GM18951 (cell line): Measurements from ENCODE around the gene IRF2BPL.

Experiments
- POLR2A ChIP-seq: IDR thresholded peaks from 4 replicates; pipeline ENCODE4 v1.6.1; 2011; ENCODE audit warnings: mild to moderate bottlenecking; ENCODE audit not compliant: insufficient read length, insufficient read depth; ENCODE audit errors: extremely low read depth
- in situ Hi-C: fragments of 300-500 bp; cut with MboI; formaldehyde crosslinking; loops from one replicate; pipeline ENCODE4 v1.12.0; 2022; ENCODE audit warnings: low sequenced_read_pairs, mixed read lengths, inconsistent platforms; ENCODE audit not compliant: unreplicated experiment

IRF2BPL gene

DNA sequence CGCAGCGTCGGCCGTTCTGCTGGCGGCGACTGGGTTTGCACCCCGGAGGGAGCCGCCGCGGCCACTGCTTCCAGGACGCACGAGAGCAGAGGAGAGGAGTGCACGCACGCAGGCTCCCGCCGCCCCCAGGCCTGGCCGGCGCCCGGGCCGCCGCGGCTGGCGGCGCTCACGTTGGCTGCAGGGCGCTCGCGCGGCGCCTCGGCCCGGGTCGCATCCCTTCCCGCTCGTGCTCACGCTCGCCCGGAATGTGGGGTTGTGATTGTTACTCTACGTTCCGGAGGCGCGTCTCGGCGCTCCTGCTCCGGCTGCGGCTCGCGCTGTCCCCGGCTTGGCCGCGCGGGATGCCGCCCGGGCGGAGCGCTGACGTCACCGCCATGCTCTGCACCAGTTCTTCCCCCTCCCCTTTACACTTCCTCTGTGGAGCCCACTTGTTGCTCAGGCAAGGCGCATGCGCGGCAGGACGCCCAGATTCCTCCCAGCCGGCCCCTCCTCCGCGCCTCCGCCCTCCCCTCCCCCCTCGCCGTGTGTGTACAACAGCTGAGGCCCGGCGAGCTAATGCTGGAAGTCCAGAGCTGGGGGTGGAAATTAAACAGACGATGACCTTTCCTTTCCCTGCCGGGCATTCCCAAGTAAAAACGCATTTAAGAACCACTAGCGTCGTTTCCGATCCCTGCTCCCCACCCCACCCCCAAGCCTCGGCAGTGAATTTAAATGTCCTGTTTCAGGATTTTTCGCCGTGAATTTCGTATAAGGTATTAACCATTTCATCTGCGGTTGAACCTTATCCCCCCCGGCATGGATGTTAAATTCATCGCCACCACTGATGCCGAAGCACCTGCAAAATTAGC is at the start of gene IRF2BPL:
IRF2BPL (minus strand) TSS at position 325 of the 848 bp plus-strand sequence. CDS start 916 bp downstream, outside the sequence.
- in situ Hi-C loops, result no loop called here
- peak; percentile 97 for TF ChIP-seq POLR2A

DNA sequence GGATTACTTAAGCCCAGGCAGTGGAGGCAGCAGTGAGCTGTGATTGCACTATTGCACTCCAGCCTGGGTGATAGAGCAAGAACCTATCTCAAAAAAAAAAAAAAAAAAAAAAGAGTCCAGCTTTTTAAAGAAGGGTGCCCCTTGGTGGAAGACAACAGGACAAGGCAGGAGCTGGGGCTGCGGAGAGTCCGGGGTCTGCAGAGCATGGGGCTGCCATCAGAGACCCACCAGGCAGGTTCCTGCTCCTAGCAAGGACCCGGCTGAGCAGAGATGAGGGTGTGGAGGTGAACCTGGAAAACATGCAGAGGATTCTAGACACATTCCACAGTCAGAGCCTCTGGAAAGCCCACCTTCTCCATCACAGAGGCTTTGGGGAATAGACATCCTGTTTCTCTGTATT is 48.5 kb upstream of the IRF2BPL start:
- TF ChIP-seq POLR2A, result no peak
- in situ Hi-C loops, result no loop called here

DNA sequence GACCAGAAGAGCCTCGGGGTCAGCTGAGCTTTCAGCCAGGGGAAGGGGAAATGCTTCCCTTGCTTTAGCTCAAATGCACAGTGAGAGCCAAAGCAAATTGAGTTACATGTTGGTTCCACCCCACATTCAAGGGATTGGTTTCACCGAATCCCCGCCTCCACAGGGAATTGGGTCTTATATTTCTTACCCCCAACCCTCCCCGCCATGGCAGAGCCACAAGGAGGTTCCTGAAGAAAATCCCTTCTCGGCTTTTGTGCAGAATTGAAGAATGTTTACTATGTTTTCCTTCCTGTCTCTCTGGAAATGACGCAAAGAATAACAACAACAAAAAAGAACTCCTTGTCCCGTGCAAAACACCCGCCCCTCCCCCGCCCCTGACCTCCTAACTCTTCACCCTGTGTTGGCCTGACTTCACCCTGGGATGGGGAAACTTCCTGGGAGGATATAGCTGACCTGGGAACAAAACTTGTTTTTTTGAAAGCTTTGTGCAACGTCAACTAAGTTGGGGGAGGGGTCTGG is 47.7 kb upstream of the IRF2BPL start:
- in situ Hi-C loops, result no loop called here

DNA sequence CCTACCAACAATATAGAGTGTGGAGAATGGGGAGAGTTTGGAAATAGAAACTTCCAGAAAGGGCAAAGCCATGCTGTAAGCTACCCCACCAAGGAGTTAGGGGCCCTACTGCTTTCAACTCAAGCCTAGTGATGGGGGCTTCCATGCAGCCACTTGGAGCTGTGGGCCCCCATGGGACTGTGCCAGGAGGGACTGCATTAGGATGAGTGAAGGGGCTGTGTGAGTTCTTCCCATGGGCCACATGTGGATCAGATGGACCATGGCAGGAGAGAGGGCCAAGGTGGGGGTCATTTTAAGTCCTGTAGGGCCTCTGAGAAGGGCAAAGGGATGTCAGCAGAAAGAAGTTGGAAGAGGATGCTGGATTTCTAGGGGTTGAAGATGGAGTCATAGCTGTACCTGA is 46.5 kb upstream of the IRF2BPL start:
- TF ChIP-seq POLR2A, result no peak
- in situ Hi-C loops, result loop anchor here (5.0 to 25.0 kb wide), 2 partner anchors 208 to 363 kb away; no protein-coding TSS in a partner anchor

More for the DNA sequence above, 47.7 kb upstream of the IRF2BPL start:
- TF ChIP-seq POLR2A, result no peak

DNA sequence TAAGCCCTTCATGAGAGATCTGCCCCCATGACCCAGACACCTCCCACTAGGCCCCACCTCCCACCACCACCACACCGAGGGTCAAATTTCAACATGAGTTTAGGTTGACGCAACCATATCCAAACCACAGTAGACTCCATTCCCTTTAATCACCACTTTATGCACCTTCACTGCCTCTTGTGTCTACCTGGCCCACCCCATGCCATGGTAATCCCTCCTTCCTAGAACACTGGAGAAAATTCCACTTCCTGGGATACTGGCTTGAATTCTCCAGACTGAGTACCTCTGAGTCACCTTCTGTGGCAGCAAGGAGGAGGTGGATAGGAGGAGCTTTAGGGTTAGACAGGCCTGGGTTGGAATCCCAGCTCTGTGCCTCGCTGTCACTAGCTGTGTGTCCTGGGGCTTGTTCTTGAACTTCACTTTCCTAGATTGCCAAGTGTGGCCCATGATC is 43.5 kb upstream of the IRF2BPL start:
- in situ Hi-C loops, result loop anchor here (5.0 to 25.0 kb wide), 2 partner anchors 205 to 360 kb away; no protein-coding TSS in a partner anchor
- TF ChIP-seq POLR2A, result no peak

DNA sequence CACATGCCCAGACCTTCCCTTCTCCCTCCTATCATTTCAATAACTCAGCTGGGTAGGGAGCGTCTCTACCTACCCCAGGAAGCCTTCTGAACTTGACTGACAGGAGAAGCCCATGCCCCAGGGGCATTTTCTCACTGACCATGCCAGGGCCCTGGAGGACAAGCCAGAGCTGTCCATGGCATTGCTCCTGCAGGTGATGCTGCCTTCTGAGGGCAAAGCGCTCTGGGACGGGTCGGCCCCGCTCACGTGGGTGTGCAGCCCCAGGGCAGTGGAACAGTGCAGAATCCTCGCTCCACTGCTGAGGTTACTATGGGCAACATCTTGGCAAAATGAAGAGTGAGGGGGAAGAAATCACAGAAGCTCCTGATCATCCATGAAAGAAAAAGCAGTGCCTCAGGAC is 41.0 kb upstream of the IRF2BPL start:
- TF ChIP-seq POLR2A, result no peak
- in situ Hi-C loops, result loop anchor here (25.0 kb wide), 1 partner anchor 357 kb away; no protein-coding TSS in a partner anchor

DNA sequence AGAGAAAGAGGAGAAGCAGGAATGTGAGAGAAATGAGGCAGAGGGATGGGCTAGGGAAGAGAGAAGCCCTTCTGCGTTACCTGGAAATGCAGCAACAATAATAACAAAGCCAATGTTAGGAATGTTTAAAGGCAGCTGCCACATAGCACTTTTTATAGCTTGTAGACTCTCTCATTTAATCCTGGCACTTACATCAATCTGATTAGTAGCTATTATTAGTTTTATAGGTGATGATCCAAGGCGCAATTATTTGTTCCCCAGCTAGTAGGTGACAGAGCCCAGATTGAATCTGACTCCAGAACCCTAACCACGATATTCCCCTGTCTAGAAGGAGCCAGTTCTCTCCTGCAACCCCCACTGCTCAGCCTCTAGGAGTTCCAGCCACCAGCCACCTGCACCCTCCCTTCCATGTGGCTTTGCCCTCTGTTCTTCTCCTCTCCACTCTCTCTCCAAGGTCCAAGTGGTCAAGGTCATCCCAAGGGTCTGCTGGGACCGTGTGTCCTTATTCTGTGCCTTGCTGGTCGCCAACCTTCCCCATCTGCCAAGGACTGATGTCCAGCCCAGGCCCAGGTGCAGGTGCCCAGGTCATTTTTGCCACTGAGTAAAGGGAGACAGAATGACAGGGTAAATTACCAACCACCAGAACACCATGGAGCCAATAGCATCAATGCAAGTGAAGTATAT is 40.2 kb upstream of the IRF2BPL start:
- in situ Hi-C loops, result loop anchor here (25.0 kb wide), 1 partner anchor 356 kb away; no protein-coding TSS in a partner anchor
- TF ChIP-seq POLR2A, result no peak

DNA sequence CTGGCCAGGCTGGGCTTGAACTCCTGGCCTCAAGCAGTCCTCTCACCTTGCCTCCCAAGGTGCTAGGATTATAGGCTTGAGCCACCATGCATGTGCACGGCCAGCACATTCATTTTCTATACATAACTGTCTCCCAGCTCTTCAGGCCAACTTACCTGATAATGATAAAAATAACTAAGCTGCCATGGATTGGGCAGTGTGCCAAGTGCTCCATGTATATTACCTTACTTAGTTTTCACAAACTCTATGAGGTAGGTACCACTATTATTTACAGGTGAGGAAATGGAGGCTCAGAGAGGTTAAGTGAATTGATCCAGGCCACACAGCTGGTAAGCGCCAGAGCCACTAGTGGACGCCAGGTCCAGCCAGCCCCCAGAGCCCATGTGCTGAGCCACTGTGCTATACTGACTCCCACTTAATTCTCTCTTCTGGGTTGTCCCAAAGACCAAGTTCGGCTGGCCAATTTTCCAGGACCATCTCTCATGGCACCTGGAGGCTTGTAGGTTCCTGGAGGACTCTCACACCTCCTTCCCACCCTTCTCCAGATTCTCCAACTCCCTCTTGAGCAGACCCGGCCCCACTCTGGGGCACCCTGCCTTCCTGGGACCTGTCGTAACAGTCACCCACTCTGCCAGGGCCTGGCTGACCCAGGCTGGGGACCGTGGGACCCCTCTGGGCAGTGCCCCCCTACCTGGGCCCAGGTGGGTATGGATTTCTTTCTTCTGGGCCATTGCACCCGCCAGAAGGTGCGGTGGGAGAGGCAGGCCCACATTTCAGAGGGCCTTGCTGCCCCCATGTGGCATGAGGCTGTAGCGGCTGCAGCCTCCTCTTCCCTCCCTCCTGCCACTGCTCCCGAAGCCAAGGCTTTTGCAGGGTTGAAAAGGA is 39.4 kb upstream of the IRF2BPL start:
- no peak for TF ChIP-seq POLR2A
- in situ Hi-C loops, result loop anchor here (25.0 kb wide), 1 partner anchor 356 kb away; no protein-coding TSS in a partner anchor

DNA sequence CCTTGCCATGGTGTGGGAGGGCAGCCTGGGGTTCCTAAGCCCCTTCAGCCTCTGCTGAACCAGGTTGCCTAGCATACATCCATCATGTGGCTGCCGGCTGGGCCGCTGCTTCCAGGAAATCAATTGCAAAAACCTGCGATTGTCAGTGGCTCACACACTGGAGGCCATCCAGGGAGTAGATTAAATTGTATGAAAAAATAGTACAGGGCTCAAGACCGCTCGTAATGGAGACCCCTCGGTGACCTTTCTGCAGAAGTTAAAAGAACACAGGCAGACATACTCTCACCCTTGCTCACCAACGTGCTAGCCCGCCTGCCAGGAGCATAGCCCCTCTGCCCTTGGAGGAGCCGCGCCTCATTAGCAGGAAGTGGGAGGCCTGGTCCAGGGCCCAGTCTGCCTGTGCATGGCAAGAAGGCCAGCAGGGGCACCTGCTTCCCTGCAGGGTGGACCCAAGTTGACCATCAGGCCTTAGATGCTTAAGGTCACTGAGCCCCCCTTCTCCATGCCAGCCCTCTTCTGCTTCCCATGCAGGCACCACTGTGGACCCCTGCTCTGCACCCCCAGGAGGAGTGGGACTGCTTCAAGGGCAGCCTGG is 38.2 kb upstream of the IRF2BPL start:
- no peak for TF ChIP-seq POLR2A
- in situ Hi-C loops, result loop anchor here (25.0 kb wide), 1 partner anchor 354 kb away; no protein-coding TSS in a partner anchor

DNA sequence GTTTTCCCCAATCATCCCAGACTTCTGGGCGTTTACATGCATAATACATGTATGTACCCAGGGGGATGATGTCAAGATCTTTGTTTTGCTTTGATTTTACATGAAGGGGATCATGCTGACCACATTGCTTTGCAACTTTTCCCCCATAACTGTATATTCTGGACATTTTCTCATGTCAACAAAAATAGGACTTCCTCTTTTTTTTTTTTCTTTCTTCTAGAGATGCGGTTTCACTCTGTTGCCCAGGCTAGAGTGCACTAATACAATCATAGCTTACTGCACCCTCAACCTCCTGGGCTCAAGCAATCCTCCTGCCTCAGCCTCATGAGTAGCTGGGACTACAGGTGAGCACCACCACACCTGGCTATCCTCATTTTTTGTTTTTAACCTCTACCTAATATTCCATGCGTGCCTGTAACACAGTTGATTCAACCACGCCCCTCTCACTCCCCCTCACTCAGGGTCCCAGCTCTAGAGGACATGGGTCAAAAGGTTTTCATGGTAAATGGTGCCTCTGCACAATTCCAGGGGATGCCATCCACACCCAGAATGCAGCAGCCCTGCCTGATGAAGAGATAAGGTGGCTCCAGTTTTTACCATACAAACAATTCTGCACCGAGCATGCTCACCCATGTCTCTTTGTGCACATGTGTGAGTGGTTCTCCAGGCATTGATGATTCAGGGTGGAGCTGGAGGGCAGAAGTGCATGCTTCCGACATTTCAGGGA is 37.5 kb upstream of the IRF2BPL start:
- no peak for TF ChIP-seq POLR2A
- in situ Hi-C loops, result loop anchor here (25.0 kb wide), 1 partner anchor 354 kb away; no protein-coding TSS in a partner anchor

DNA sequence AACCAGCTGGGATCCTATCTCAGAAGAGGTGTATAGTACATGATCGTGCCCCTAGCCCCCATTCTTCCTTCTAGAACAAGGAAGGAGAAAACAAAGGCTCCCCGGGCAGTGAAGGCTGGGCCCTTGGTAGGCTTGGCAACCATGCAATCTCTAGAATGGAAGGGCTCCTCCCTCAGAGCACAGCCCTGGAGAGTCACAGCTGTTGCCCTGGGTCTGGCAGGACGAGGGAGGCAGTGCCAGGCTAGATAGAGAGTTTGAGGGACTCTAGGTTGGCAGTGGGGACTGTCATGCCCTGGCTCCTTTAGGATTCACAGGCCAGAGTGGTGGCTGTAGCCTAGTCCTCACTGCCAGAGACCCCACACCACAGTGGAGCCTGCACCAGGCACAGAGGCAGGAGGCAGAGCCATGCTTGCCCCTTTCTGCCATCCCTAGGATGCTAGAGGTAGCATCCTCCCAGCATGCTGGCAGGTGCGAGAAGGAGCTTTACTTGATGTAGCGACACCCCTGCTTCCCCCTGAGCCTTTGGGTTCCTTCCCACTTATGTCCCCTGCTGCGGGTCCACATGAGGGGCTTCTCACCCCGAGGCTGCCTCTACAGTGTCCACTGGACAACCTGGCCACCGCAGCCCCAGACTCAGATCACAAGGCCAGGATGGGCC is 36.1 kb upstream of the IRF2BPL start:
- in situ Hi-C loops, result loop anchor here (25.0 kb wide), 1 partner anchor 352 kb away; no protein-coding TSS in a partner anchor
- TF ChIP-seq POLR2A, result no peak
